Forelimb muscle (tissue), 1 donor: ENCODE data around the gene SMARCAD1. TPM values are rescaled to one million over a fixed set of nuclear protein-coding genes. Genes with fewer than 3 reads are reported as not detected.
"Not testable (repeated sequence)": the region's sequence is repeated elsewhere in the genome, so short reads cannot be mapped to it uniquely, and the experiment has no call there.

Experiments used
- DNase-seq: peaks from one replicate; pipeline ENCODE4 v3.0.0-alpha.2; 2013; ENCODE audit warnings: low read depth
- polyA plus RNA-seq: library from polyadenylated mRNA; unstranded; fragments of 120-200 nt; gene quantifications from one replicate; pipeline ENCODE4 v1.2.1, GENCODE V29; 2013; ENCODE audit not compliant: insufficient read length

The SMARCAD1 gene
- polyA plus RNA-seq, 1 donor = 31.2 TPM

- no peak for DNase-seq
Observed at GRCh38 chr4:94232519-94232918, 24.9 kb downstream of the SMARCAD1 start.

GRCh38 chr4:94235825-94236224, 28.2 kb downstream of the SMARCAD1 start:
- DNase-seq = no peak

- DNase-seq = no peak
Observed at GRCh38 chr4:94237271-94237670, 29.6 kb downstream of the SMARCAD1 start.

- no peak for DNase-seq
Observed at GRCh38 chr4:94238160-94238559, 30.5 kb downstream of the SMARCAD1 start.

- DNase-seq = no peak
Observed at GRCh38 chr4:94240384-94240783, 32.7 kb downstream of the SMARCAD1 start.

GRCh38 chr4:94244087-94244828, 36.6 kb downstream of the SMARCAD1 start:
- no peak for DNase-seq

GRCh38 chr4:94244829-94245185, 37.1 kb downstream of the SMARCAD1 start:
- DNase-seq = no peak

GRCh38 chr4:94251094-94251493, 43.4 kb downstream of the SMARCAD1 start:
- DNase-seq = no peak

GRCh38 chr4:94253036-94253435, 45.4 kb downstream of the SMARCAD1 start:
- DNase-seq = no peak

GRCh38 chr4:94256144-94256783, 48.6 kb downstream of the SMARCAD1 start:
- no peak for DNase-seq

GRCh38 chr4:94256828-94257227, 49.2 kb downstream of the SMARCAD1 start:
- DNase-seq = no peak

- no peak for DNase-seq
Observed at GRCh38 chr4:94262163-94263016, 54.7 kb downstream of the SMARCAD1 start.

- no peak for DNase-seq
Observed at GRCh38 chr4:94267037-94267436, 59.4 kb downstream of the SMARCAD1 start.

GRCh38 chr4:94271248-94271647, 63.6 kb downstream of the SMARCAD1 start:
- no peak for DNase-seq

GRCh38 chr4:94274912-94275311, 67.2 kb downstream of the SMARCAD1 start:
- DNase-seq = no peak

GRCh38 chr4:94276204-94276603, 68.5 kb downstream of the SMARCAD1 start:
- DNase-seq = no peak

- DNase-seq = no peak
Observed at GRCh38 chr4:94277534-94277933, 69.9 kb downstream of the SMARCAD1 start.

GRCh38 chr4:94278781-94279180, 71.1 kb downstream of the SMARCAD1 start:
- no peak for DNase-seq

- DNase-seq = no peak
Observed at GRCh38 chr4:94284889-94285288, 77.2 kb downstream of the SMARCAD1 start.

GRCh38 chr4:94285666-94286065, 78.0 kb downstream of the SMARCAD1 start:
- DNase-seq = no peak

- DNase-seq = no peak
Observed at GRCh38 chr4:94290245-94290644, 82.6 kb downstream of the SMARCAD1 start.

- DNase-seq = not testable (repeated sequence)
Observed at GRCh38 chr4:94293981-94294380, 86.3 kb downstream of the SMARCAD1 start.

- not testable (repeated sequence) for DNase-seq
Observed at GRCh38 chr4:94295473-94295872, 87.8 kb downstream of the SMARCAD1 start.
